ENCODE measurements around the gene TMEM184C.
A peak's percentile ranks its signal among the peaks of the same experiment; 100 is the strongest.

The TMEM184C gene

DNA sequence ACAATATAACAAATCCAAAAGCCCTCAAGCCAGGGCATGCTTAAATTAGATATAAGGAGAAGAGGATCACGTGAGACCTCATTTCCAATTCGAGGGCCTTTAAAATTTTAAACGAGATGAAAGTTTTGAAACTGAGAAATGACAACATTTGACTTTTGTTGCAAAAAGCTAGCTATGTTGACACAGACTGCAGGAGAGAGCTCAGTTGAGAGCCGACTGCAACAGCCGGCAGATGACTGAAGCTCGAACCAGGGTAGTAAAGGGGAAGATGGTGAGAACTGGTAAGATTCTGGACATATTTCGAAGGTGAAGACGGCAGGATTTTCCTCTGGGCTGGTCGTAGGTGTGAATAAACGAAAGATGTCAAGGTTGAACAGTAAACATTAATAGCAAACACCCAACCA lies 66.0 kb downstream of the TMEM184C start:
- TF ChIP-seq, protein P1, sequence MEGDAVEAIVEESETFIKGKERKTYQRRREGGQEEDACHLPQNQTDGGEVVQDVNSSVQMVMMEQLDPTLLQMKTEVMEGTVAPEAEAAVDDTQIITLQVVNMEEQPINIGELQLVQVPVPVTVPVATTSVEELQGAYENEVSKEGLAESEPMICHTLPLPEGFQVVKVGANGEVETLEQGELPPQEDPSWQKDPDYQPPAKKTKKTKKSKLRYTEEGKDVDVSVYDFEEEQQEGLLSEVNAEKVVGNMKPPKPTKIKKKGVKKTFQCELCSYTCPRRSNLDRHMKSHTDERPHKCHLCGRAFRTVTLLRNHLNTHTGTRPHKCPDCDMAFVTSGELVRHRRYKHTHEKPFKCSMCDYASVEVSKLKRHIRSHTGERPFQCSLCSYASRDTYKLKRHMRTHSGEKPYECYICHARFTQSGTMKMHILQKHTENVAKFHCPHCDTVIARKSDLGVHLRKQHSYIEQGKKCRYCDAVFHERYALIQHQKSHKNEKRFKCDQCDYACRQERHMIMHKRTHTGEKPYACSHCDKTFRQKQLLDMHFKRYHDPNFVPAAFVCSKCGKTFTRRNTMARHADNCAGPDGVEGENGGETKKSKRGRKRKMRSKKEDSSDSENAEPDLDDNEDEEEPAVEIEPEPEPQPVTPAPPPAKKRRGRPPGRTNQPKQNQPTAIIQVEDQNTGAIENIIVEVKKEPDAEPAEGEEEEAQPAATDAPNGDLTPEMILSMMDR (IDR thresholded peaks at IDR 0.05; ENCODE audit: low read depth, low read length, missing control alignments) = no peak
- peak overlapping the region; percentile 83 for H3K4me3 ChIP-seq (replicated peaks; ENCODE audit: low read depth, low read length)
- no peak for DNase-seq (ENCODE audit: extremely low read depth, low read depth)

GRCh38 chr4:147683717-147684700 lies 66.8 kb downstream of the TMEM184C start, which contains the start of gene PRMT9:
Gene PRMT9 (minus strand): TSS chr4:147684163. CDS start chr4:147683987, 176 bp downstream.
- DNase-seq (ENCODE audit: extremely low read depth, low read depth) = peak; percentile 73
- TF ChIP-seq, protein P1 (IDR thresholded peaks at IDR 0.05; ENCODE audit: low read depth, low read length, missing control alignments) = no peak
- H3K4me3 ChIP-seq (replicated peaks; ENCODE audit: low read depth, low read length) = peak within 1 kb of the TSS; percentile 83

DNA sequence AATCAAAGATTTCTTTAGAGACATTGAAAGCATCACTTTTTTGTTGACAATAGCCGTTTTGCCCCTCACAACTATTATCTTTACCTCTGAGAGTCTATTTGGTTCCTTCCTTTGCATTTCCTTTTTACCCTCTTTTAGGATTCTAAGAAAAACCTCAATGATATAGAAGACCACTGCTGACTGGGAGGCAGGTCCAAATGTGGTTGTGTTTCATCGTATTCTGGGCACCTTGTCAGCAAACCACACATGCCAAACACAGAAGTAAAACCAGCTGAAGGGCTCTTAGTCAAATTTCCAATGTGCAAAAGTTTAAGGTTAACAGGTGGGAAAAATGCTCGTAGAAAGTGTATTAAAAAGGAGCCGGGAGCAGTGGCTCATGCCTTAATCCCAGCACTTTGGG lies 71.9 kb downstream of the TMEM184C start:
- TF ChIP-seq, protein P1 (IDR thresholded peaks at IDR 0.05; ENCODE audit: low read depth, low read length, missing control alignments) = no peak
- H3K4me3 ChIP-seq (replicated peaks; ENCODE audit: low read depth, low read length) = no peak overlapping the region
- DNase-seq (ENCODE audit: extremely low read depth, low read depth) = no peak

DNA sequence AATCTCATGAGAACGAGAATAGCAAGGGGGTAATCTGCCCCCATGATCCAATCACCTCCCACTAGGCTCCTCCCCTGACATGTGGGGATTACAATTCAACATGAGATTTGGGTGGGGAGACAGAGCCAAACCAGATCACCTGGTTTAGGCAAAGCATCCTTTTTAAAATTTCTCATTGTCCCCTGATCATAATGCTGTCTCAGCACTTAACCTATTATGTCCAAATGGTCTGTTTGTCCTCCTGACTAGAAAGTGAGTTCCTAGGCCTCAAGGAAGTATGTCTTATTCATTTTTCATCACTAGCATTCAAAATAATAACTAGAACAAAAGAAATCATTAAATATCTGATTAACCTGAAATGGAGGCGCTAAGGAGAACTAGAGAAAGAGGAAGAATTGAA lies 74.6 kb downstream of the TMEM184C start:
- DNase-seq (ENCODE audit: extremely low read depth, low read depth) = no peak
- no peak overlapping the region for H3K4me3 ChIP-seq (replicated peaks; ENCODE audit: low read depth, low read length)
- TF ChIP-seq, protein P1 (IDR thresholded peaks at IDR 0.05; ENCODE audit: low read depth, low read length, missing control alignments) = no peak

GRCh38 chr4:147693218-147693617 lies 76.0 kb downstream of the TMEM184C start:
- no peak overlapping the region for H3K4me3 ChIP-seq (replicated peaks; ENCODE audit: low read depth, low read length)
- no peak for DNase-seq (ENCODE audit: extremely low read depth, low read depth)
- TF ChIP-seq, protein P1 (IDR thresholded peaks at IDR 0.05; ENCODE audit: low read depth, low read length, missing control alignments) = no peak

- DNase-seq (ENCODE audit: extremely low read depth, low read depth) = no peak
- H3K4me3 ChIP-seq (replicated peaks; ENCODE audit: low read depth, low read length) = no peak overlapping the region
- TF ChIP-seq, protein P1 (IDR thresholded peaks at IDR 0.05; ENCODE audit: low read depth, low read length, missing control alignments) = no peak
These were observed 79.7 kb downstream of the TMEM184C start for GRCh38 chr4:147696866-147697265.

Measured in HFF-Myc (cell line).